ENCODE measurements around the gene MLLT10. TPM values are rescaled to one million over a fixed set of nuclear protein-coding genes. Genes with fewer than 3 reads are reported as not detected.

MLLT10 gene
- total and polyA plus RNA-seq, 2 donors (not counting 3 experiments of a cell fraction or from before 2014, with no cell fraction given), result 35.4 to 54.0 TPM

GRCh38 chr10:21728618-21729017, 194.6 kb downstream of the MLLT10 start:
- intact Hi-C loops (cut with micrococcal nuclease), result loop anchor here (5.0 kb wide), 1 partner anchor 894 kb away; no protein-coding TSS in a partner anchor

More at GRCh38 chr10:21728618-21729017, 194.6 kb downstream of the MLLT10 start:
- TF ChIP-seq GATA2 (IDR thresholded peaks at IDR 0.05; ENCODE audit: insufficient read depth, insufficient read length, low read depth, low read length) (no peak), CTCF (IDR thresholded peaks at IDR 0.05; ENCODE audit: extremely low read depth in 1 of 2, insufficient read depth in 1 of 2, low read depth in 1 of 2, low read length in 2 of 2) (no peak), MAX (IDR thresholded peaks at IDR 0.05; ENCODE audit: insufficient read depth, insufficient read length) (no peak), POLR2AphosphoS5 (IDR thresholded peaks at IDR 0.05; ENCODE audit: insufficient read depth, low read depth, low read length) (no peak), MYC (IDR thresholded peaks at IDR 0.05; ENCODE audit: low read depth, low read length) (no peak), POLR2A (IDR thresholded peaks at IDR 0.05; ENCODE audit: low read depth, low read length) (no peak), EZH2 (IDR thresholded peaks at IDR 0.05; ENCODE audit: borderline replicate concordance, low read depth, low read length, severe bottlenecking) (no peak), FOS (IDR thresholded peaks at IDR 0.05; ENCODE audit: borderline replicate concordance, insufficient read depth, low read length) (no peak), JUN (IDR thresholded peaks at IDR 0.05; ENCODE audit: borderline replicate concordance, insufficient read depth, insufficient read length, low read depth) (no peak)
- no TSS peak for BruUV-seq (replicated peaks)
- no peak overlapping the region for H3K4me3 ChIP-seq (replicated peaks in 1 of 3; ENCODE audit: insufficient read depth in 1 of 3, low read depth in 1 of 3, low read length in 3 of 3)
- no peak overlapping the region for H3K27ac ChIP-seq (ENCODE audit: insufficient read depth, low read depth, low read length)
- no peaks in the 10 kb centered on the region for H3K9me3 ChIP-seq (replicated peaks; ENCODE audit: control insufficient read depth, insufficient read depth, low read length)
- no peak overlapping the region for H3K4me2 ChIP-seq (ENCODE audit: insufficient read depth, low read length)
- no peaks in the 10 kb centered on the region for H3K79me2 ChIP-seq (ENCODE audit: control insufficient read depth, insufficient read depth, low read length)
- H4K20me1 ChIP-seq (replicated peaks; ENCODE audit: control insufficient read depth, extremely low read depth, insufficient read depth, low read length), result no peaks in the 10 kb centered on the region
- ChIA-PET POLR2A (no interaction called here), CTCF (interaction anchor here (1.9 kb wide), 1 partner anchor 450 kb away, joined by 4 read pairs; no protein-coding TSS in a partner anchor)
- FAIRE-seq, result no peak
- no peak overlapping the region for H3K9ac ChIP-seq (replicated peaks; ENCODE audit: extremely low read depth, insufficient read depth, low read length)
- peaks cover 0 to 3% of the 10 kb centered on the region in 2 experiments for H3K36me3 ChIP-seq (ENCODE audit: control insufficient read depth in 2 of 2, extremely low read depth in 1 of 2, insufficient read depth in 2 of 2, low read length in 2 of 2)
- peaks cover 34% of the 10 kb centered on the region for H3K4me1 ChIP-seq (ENCODE audit: control insufficient read depth, extremely low read depth, insufficient read depth, low read length)
- H3K9me1 ChIP-seq (replicated peaks; ENCODE audit: control insufficient read depth, extremely low read depth, insufficient read depth, low read length), result no peaks in the 10 kb centered on the region
- H3K27me3 ChIP-seq (ENCODE audit: control insufficient read depth in 2 of 2, insufficient read depth in 2 of 2, low read length in 2 of 2), result no peaks in the 10 kb centered on the region
- no peak overlapping the region for H2AFZ ChIP-seq (ENCODE audit: low read depth, low read length)
- dilution Hi-C loops (cut with MboI; ENCODE audit: extremely low pct_ligation_motif_present, low sequenced_read_pairs), result no loop called here
- DNase-seq (ENCODE audit: low read depth, low spot score), result no peak

Measured in endothelial cell of umbilical vein (primary cell).